ENCODE data around the gene ST6GALNAC6.

- TF ChIP-seq RCOR1 (IDR thresholded peaks at IDR 0.05; ENCODE audit: low read depth, low read length), result no peak
- TF ChIP-seq POLR2A (IDR thresholded peaks at IDR 0.05; ENCODE audit: low read length), result no peak
- TF ChIP-seq PBX3 (IDR thresholded peaks at IDR 0.05), result no peak
- TF ChIP-seq CTCF (IDR thresholded peaks at IDR 0.05), result no peak
- TF ChIP-seq PHF8 (IDR thresholded peaks at IDR 0.05; ENCODE audit: borderline replicate concordance, low read depth), result no peak
- TF ChIP-seq ZC3H11A (IDR thresholded peaks at IDR 0.05), result no peak
- TF ChIP-seq TFCP2L1 (CRISPR knock-in tag; IDR thresholded peaks at IDR 0.05), result no peak
- no peak for TF ChIP-seq MAX (IDR thresholded peaks at IDR 0.05)
Observed at GRCh38 chr9:127893392-127893791, 6.0 kb downstream of the ST6GALNAC6 start.
